ENCODE measurements around the gene NGEF.
"Not testable (repeated sequence)": the region's sequence is repeated elsewhere in the genome, so short reads cannot be mapped to it uniquely, and the experiment has no call there.

Gene NGEF

GRCh38 chr2:232866104-232866503, 147.0 kb downstream of the NGEF start:
- no peak for DNase-seq

DNA sequence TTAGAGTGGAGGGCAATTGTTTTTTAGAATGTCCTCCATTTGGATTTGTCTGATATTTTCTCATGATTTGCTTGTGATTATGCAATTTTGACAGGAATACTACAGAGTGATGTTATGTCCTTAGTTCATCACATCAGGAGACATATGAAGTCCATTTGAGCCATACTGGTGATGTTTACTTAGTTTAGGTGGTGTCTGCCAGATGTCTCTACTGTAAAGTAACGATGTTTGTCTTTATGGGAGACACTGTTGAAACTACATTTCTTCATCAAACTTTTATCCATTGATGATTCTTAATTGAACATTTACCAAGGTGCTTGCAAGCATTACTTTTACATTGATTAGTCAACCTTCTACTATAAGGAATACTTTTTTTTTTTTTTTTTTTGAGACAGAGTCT, 147.9 kb downstream of the NGEF start:
- no peak for DNase-seq

- DNase-seq: no peak
Observed at GRCh38 chr2:232863996-232864395, 149.1 kb downstream of the NGEF start.

- DNase-seq: no peak
Observed at GRCh38 chr2:232861353-232861752, 151.7 kb downstream of the NGEF start.

DNA sequence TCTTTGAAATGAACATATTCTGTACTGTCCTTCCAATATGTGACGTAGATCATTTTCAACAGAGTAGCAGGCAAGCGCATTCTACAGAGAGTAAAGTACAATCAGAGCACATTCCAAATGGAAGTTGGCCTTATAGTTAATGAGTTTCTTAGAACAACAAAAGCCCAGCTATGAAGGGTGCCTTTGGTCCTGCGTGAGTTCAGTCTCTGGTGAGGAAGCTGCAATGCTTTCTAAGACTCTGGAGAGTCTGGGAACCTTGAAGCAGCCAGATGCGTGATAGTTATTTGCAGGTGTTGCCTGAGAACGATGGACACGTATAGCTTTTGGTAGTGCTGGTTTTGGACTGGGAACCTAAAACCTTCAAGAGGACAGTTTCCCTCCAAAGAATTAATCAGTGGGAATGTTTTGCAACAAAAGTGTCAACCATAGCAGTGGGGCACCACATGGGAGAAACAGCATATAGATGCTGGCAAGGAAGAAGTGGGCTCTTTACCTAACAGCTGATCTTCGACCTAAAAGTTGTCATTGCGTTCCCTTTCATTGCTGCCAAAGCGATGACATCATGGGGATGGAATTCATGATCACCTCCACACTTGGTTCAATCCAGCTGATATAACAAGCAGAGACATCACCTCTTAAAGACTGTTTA, 152.3 kb downstream of the NGEF start:
- DNase-seq: no peak

GRCh38 chr2:232859385-232859916, 153.6 kb downstream of the NGEF start:
- DNase-seq: no peak

DNA sequence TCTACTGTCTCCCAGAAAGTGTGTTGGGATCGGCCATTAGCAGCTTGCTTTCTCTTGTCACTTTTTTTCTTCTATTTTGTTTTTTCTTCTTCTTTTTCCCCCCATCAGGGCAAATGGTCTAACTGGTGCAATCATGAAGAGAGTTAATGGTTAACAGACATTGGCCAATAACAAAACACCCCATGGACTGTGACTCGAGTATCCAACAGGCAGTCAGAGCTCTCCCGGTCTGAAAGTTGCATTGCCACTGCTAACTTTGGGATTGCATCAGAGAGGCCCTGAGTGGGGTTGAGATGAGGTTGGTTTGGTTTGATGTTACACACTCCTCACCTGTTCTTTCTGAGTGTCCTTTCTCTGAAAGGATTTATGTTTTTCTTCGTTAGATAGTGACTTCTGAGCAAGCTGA, 155.9 kb downstream of the NGEF start:
- DNase-seq: no peak

- DNase-seq: no peak
Observed at GRCh38 chr2:232854082-232854481, 159.0 kb downstream of the NGEF start.

DNA sequence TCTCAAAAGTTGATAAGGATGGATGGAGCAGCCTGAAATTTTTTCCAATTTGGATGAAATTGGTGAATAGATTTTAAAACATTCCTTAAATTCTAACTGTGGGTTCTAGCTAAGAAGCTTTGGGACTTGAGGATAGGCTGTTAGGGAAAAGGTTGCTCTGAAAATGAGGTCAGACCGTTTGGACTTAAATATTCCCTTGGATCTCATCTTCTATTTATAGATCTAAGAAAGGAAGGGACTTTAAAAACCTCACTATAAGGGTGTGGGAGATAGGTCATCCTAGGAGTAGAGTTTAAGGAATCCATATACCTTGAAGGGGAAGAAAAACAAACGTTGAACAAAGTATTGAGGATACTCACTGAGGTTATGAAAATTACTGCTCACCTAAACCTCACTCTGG, 160.4 kb downstream of the NGEF start:
- no peak for DNase-seq

GRCh38 chr2:232852081-232852480, 161.0 kb downstream of the NGEF start:
- DNase-seq: not testable (repeated sequence)

DNA sequence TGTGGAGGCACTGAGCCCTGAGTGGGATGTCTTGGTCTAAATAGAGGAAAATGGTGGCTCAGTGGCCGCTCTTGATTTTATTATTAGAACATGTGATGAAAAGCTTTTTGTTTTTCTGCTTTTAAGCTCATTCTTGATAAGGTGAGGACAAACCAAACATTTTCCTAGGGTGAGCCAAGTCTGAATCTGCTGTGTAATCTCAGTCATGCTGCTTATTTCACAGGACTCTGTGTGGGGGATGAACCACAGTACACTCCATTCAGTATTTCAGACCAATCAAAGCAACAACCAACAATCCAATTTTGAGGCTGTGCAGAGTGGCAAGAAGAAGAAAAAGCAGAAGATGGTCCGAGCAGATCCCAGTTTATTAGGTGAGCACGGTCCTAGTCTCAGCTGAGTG, 163.0 kb downstream of the NGEF start:
- no peak for DNase-seq

- DNase-seq: no peak
Observed at GRCh38 chr2:232846055-232846454, 167.0 kb downstream of the NGEF start.

GRCh38 chr2:232843834-232844233, 169.2 kb downstream of the NGEF start:
- DNase-seq: no peak

DNA sequence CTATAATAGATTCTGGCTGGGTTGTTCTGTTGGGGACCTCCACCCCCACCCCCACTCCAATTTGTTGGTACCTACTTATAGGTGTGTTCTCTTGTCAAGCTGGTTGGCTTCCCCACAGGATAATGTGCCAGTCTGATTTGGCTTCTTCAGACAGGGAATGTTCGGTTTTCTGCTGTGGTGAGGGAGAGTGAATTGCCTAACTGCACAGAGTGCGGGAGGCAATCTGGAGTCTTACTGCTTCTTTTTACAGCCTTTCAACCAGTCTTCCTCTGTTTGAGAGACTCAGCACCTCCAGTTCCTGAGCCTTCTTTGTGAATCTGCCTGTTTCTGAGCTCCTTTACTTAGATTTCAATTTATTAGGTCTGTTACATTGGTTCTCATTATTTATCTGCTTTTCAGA, 170.4 kb downstream of the NGEF start:
- no peak for DNase-seq

DNA sequence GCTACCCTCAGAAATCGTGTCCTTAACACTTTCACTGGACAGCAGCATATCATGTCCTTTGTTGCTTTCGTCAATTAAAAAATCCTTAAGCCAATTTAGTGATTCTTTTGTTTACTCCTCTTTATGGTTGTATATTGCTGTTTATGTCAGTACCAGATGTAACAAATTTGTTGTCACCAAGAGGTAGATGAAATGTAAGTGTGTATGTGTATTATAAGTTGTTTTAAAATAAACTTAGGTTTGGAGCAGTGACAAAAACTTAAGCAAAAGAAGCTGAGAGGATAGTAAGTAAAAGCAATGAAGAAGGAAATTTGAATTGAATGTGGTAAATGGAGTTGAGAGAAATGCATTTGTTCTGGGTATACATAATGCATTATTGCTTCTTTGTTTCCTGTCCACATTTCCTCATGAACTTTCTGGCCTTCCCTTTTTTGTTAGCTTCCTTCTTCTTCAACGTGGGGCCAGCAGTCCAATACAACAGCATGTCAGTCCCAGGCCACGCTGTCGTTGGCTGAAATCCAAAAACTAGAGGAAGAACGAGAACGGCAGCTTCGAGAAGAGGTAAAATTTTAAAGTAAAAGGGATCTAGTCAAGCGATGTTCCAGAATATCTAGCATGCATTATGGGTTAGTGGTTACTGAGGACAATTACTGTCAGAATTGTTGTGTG, 173.5 kb downstream of the NGEF start:
- no peak for DNase-seq

- DNase-seq: peak; percentile 38
Observed at GRCh38 chr2:232838406-232838874, 174.6 kb downstream of the NGEF start.

- DNase-seq: no peak
Observed at GRCh38 chr2:232836934-232837333, 176.1 kb downstream of the NGEF start.

- no peak for DNase-seq
Observed at GRCh38 chr2:232835687-232836208, 177.3 kb downstream of the NGEF start.

DNA sequence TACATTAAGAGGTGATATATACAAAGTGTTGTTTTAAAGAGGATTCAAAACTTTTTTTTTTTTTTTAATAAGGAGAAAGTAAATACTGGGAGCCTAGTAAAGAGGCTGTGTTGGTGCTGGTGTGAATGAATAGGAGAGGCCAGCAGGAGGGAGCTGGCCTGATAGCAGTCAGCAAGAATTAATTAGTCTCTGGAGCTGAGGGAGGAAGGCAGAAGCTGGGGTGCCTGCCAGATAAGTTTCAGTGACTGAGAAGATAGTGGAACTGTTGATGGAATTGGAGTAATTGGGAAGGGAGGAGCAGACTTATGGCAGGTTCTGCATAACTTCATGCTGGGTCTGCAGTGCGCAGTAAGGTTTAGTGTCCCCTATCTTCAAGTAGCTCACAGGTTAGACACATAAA, 179.2 kb downstream of the NGEF start:
- no peak for DNase-seq

DNA sequence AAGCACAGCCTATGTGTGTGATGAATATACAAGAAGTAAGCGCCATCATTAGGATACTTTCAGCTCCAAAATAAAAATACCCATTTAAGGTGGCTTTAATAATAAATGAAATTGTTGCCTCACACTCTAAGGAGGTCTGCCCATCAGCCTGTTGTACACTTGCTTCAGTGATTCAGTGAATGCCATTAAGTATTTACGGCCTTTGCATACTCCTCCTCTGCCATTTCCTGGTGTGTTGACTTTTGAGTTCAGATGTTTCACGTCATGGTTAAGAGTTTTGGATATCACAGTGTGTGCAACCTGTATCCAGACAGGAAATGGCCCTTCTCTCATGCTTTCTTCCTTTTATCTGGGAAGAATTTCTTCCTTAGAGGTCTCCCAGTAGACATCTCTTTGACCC, 181.6 kb downstream of the NGEF start:
- no peak for DNase-seq

- no peak for DNase-seq
Observed at GRCh38 chr2:232829988-232830387, 183.1 kb downstream of the NGEF start.

All from central memory CD4-positive, alpha-beta T cell (primary cell).